Neural cell (in vitro differentiated cells): ENCODE results near the gene ATP5F1E. TPM values are rescaled to one million over a fixed set of nuclear protein-coding genes. Genes with fewer than 3 reads are reported as not detected.

Experiments
- H2AFZ ChIP-seq: fragments of 200-600, 300-800 bp; sonication (generic), shearing (Covaris generic); 2 replicates; pipeline ENCODE4 v1.6.0; 2014; ENCODE audit warnings: low read depth, mild to moderate bottlenecking, antibody characterized with exemption, low read length, moderate library complexity
- H3F3A ChIP-seq: fragments of 200-600 bp; shearing (Covaris generic); 2 replicates; pipeline ENCODE4 v1.6.1; 2016; ENCODE audit warnings: mild to moderate bottlenecking, moderate library complexity, mixed read lengths, antibody characterized with exemption, low read length; ENCODE audit not compliant: insufficient read depth, poor library complexity, severe bottlenecking
- H3K27ac ChIP-seq: fragments of 200-600, 300-800 bp; sonication (generic), shearing (Covaris generic); 2 replicates; pipeline ENCODE4 v1.5.1; 2014; ENCODE audit warnings: mild to moderate bottlenecking, low read length, moderate library complexity
- H3K27me3 ChIP-seq: fragments of 300-800, 200-600 bp; sonication (generic), shearing (Covaris generic); 2 replicates; pipeline ENCODE4 v1.6.0; 2014; ENCODE audit warnings: mild to moderate bottlenecking, low read depth, low read length, moderate library complexity; ENCODE audit not compliant: insufficient read depth
- H3K36me3 ChIP-seq: fragments of 300-800, 200-600 bp; sonication (generic), shearing (Covaris generic); 2 replicates; pipeline ENCODE4 v1.5.1; 2014; ENCODE audit warnings: mild to moderate bottlenecking, antibody characterized with exemption, low read length, moderate library complexity; ENCODE audit not compliant: insufficient read depth
- H3K4me2 ChIP-seq: fragments of 300-800, 200-600 bp; sonication (generic), shearing (Covaris generic); 2 replicates; pipeline ENCODE4 v1.6.0; 2014; ENCODE audit warnings: mild to moderate bottlenecking, low read length
- H3K4me3 ChIP-seq: fragments of 300-800, 200-600 bp; sonication (generic), shearing (Covaris generic); 2 replicates; pipeline ENCODE4 v1.5.1; 2014; ENCODE audit warnings: mild to moderate bottlenecking, low read length, moderate library complexity
- H3K79me2 ChIP-seq: fragments of 200-600 bp; shearing (Covaris generic); replicated peaks from 2 replicates; pipeline ENCODE4 v1.6.0; 2014; ENCODE audit warnings: mild to moderate bottlenecking, low read length, moderate library complexity; ENCODE audit not compliant: insufficient read depth
- H3K9ac ChIP-seq: fragments of 300-800, 200-600 bp; sonication (generic), shearing (Covaris generic); 2 replicates; pipeline ENCODE4 v1.6.1; 2016; ENCODE audit warnings: mild to moderate bottlenecking, low read length, mixed read lengths
- H3K9me2 ChIP-seq: fragments of 200-600 bp; shearing (Covaris generic); 2 replicates; pipeline ENCODE4 v1.6.1; 2016; ENCODE audit warnings: mild to moderate bottlenecking, low read length, mixed read lengths; ENCODE audit not compliant: insufficient read depth
- H3K9me3 ChIP-seq: fragments of 200-600, 300-800 bp; sonication (generic), shearing (Covaris generic); 2 replicates; pipeline ENCODE4 v1.6.1; 2016; ENCODE audit warnings: mild to moderate bottlenecking, mixed run types, low read length, moderate library complexity, mixed read lengths
- H4K20me1 ChIP-seq: fragments of 200-600 bp; shearing (Covaris generic); 2 replicates; pipeline ENCODE4 v1.6.1; 2016; ENCODE audit warnings: mild to moderate bottlenecking, mixed run types; ENCODE audit not compliant: insufficient read depth
- EP300 ChIP-seq: fragments of 450-650 bp; conservative IDR thresholded peaks from 2 replicates; pipeline ENCODE4 v1.6.1; 2014; ENCODE audit warnings: antibody characterized with exemption, mild to moderate bottlenecking, moderate library complexity; ENCODE audit not compliant: poor library complexity, severe bottlenecking
- EZH2 ChIP-seq: fragments of 200-600, 300-800 bp; shearing (Covaris generic), sonication (generic); IDR thresholded peaks from 2 replicates; pipeline ENCODE4 v1.6.1; 2014; ENCODE audit warnings: antibody characterized with exemption, low read length, borderline replicate concordance, mild to moderate bottlenecking; ENCODE audit not compliant: insufficient read depth, poor library complexity, severe bottlenecking
- MXI1 ChIP-seq: fragments of 450-650 bp; conservative IDR thresholded peaks from 2 replicates; pipeline ENCODE4 v1.6.1; 2014; ENCODE audit warnings: antibody characterized with exemption, mild to moderate bottlenecking; ENCODE audit not compliant: poor library complexity, severe bottlenecking
- POLR2AphosphoS5 ChIP-seq: IDR thresholded peaks from 2 replicates; pipeline ENCODE4 v1.6.1; 2012
- RAD21 ChIP-seq: fragments of 450-650 bp; conservative IDR thresholded peaks from 2 replicates; pipeline ENCODE4 v1.6.1; 2014; ENCODE audit warnings: antibody characterized with exemption, mild to moderate bottlenecking, moderate library complexity
- SMC3 ChIP-seq: fragments of 450-650 bp; conservative IDR thresholded peaks from 2 replicates; pipeline ENCODE4 v1.6.1; 2014; ENCODE audit warnings: antibody characterized with exemption, mild to moderate bottlenecking, moderate library complexity; ENCODE audit not compliant: poor library complexity
- TAF1 ChIP-seq: IDR thresholded peaks from 2 replicates; pipeline ENCODE4 v1.6.1; 2012; ENCODE audit warnings: low read depth
- polyA plus RNA-seq: library from polyadenylated mRNA; depleted of rRNA; stranded (reverse); fragments of >200 nt; gene quantifications from 2 replicates; pipeline ENCODE4 v1.2.3, GENCODE V29; 2014
- TF ChIP-seq, protein P1 (sequence below): IDR thresholded peaks from 2 replicates; pipeline ENCODE4 v1.6.1; 2012; ENCODE audit warnings: borderline replicate concordance
- TF ChIP-seq, protein P2 (sequence below): fragments of 450-650 bp; IDR thresholded peaks from 2 replicates; pipeline ENCODE4 v1.5.1; 2014; ENCODE audit warnings: antibody characterized with exemption, mild to moderate bottlenecking, moderate library complexity; ENCODE audit not compliant: poor library complexity, severe bottlenecking

Gene ATP5F1E
- polyA plus RNA-seq, 1 donor from 2014 or later: 133 TPM

DNA sequence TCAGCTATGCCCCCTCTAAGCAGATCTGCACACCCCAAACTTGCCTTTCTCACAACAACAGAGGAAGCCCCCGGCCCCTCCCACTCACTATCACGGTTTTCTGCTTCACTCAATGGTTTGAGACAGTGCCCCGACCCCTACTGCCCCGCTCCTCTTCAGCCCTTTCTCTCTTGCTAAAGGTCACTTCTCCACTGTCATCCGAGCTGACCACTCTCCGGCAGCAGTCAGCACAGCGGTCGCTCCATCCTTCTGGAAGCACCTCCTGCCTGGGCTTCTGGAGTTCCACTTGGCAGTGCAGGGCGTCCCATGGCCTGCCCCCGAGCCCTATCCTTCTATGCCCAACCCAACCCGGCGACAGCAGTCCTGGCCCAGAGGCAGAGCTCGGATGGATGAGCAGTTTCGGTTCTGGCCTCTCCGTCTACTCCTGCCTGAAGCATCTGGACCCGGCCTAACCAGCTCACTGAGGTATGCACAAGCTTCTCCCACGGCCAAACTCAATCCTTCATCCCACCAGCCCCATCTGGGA, 29.2 kb downstream of the ATP5F1E start:
- no peak overlapping the region for H3K9ac ChIP-seq
- no peak for TF ChIP-seq TAF1
- no peak for TF ChIP-seq EP300
- no peak for TF ChIP-seq MXI1
- no peak for TF ChIP-seq SMC3
- TF ChIP-seq RAD21: no peak
- TF ChIP-seq, protein P1, sequence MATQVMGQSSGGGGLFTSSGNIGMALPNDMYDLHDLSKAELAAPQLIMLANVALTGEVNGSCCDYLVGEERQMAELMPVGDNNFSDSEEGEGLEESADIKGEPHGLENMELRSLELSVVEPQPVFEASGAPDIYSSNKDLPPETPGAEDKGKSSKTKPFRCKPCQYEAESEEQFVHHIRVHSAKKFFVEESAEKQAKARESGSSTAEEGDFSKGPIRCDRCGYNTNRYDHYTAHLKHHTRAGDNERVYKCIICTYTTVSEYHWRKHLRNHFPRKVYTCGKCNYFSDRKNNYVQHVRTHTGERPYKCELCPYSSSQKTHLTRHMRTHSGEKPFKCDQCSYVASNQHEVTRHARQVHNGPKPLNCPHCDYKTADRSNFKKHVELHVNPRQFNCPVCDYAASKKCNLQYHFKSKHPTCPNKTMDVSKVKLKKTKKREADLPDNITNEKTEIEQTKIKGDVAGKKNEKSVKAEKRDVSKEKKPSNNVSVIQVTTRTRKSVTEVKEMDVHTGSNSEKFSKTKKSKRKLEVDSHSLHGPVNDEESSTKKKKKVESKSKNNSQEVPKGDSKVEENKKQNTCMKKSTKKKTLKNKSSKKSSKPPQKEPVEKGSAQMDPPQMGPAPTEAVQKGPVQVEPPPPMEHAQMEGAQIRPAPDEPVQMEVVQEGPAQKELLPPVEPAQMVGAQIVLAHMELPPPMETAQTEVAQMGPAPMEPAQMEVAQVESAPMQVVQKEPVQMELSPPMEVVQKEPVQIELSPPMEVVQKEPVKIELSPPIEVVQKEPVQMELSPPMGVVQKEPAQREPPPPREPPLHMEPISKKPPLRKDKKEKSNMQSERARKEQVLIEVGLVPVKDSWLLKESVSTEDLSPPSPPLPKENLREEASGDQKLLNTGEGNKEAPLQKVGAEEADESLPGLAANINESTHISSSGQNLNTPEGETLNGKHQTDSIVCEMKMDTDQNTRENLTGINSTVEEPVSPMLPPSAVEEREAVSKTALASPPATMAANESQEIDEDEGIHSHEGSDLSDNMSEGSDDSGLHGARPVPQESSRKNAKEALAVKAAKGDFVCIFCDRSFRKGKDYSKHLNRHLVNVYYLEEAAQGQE: no peak
- TF ChIP-seq, protein P2, sequence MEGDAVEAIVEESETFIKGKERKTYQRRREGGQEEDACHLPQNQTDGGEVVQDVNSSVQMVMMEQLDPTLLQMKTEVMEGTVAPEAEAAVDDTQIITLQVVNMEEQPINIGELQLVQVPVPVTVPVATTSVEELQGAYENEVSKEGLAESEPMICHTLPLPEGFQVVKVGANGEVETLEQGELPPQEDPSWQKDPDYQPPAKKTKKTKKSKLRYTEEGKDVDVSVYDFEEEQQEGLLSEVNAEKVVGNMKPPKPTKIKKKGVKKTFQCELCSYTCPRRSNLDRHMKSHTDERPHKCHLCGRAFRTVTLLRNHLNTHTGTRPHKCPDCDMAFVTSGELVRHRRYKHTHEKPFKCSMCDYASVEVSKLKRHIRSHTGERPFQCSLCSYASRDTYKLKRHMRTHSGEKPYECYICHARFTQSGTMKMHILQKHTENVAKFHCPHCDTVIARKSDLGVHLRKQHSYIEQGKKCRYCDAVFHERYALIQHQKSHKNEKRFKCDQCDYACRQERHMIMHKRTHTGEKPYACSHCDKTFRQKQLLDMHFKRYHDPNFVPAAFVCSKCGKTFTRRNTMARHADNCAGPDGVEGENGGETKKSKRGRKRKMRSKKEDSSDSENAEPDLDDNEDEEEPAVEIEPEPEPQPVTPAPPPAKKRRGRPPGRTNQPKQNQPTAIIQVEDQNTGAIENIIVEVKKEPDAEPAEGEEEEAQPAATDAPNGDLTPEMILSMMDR: no peak
- no peak for TF ChIP-seq POLR2AphosphoS5
- no peak for TF ChIP-seq EZH2

DNA sequence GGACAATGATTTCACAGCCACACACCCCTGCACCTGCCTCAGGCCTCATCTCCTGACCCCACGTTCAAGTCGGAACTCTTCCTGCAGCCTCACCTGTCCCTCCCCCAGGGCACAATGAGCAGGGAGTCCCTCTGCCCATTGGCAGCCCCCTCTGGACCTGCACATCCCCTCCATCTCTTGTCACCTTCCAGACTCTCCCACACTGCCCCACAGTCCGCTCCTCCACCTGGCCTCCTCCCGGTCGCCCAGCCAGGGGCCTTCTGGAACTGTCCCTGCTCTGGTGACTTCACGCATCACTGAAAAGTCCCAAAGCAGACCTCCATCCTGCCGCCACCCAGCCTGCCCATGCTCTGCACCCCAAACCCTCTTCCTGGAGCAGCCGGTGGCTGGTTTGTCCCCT, 29.7 kb downstream of the ATP5F1E start:
- no peak overlapping the region for H3K4me3 ChIP-seq
- H3K79me2 ChIP-seq: no peaks in the 10 kb centered on the region
- H3K9me2 ChIP-seq: no peaks in the 10 kb centered on the region
- no peak overlapping the region for H3K27ac ChIP-seq
- no peaks in the 10 kb centered on the region for H3K36me3 ChIP-seq
- no peak for TF ChIP-seq EZH2
- TF ChIP-seq EP300: no peak
- TF ChIP-seq TAF1: no peak
- TF ChIP-seq RAD21: no peak
- no peak for TF ChIP-seq SMC3
- TF ChIP-seq MXI1: no peak
- TF ChIP-seq, protein P2: no peak
- TF ChIP-seq, protein P1: no peak
- no peak for TF ChIP-seq POLR2AphosphoS5
- H3K4me2 ChIP-seq: no peak overlapping the region
- H3K27me3 ChIP-seq: peaks cover 10% of the 10 kb centered on the region
- no peak overlapping the region for H3K9ac ChIP-seq
- H2AFZ ChIP-seq: no peak overlapping the region
- H3K9me3 ChIP-seq: no peaks in the 10 kb centered on the region
- H4K20me1 ChIP-seq: no peaks in the 10 kb centered on the region
- H3F3A ChIP-seq: no peaks in the 10 kb centered on the region

More for the DNA sequence above, 29.2 kb downstream of the ATP5F1E start:
- no peaks in the 10 kb centered on the region for H4K20me1 ChIP-seq
- H3K36me3 ChIP-seq: no peaks in the 10 kb centered on the region
- no peak overlapping the region for H2AFZ ChIP-seq
- H3K9me3 ChIP-seq: no peaks in the 10 kb centered on the region
- peaks cover 10% of the 10 kb centered on the region for H3K27me3 ChIP-seq
- H3K4me3 ChIP-seq: no peak overlapping the region
- H3K27ac ChIP-seq: no peak overlapping the region
- H3K9me2 ChIP-seq: no peaks in the 10 kb centered on the region
- no peak overlapping the region for H3K4me2 ChIP-seq
- H3K79me2 ChIP-seq: no peaks in the 10 kb centered on the region
- H3F3A ChIP-seq: no peaks in the 10 kb centered on the region
